ENCODE results near the gene STK32B. TPM values are rescaled to one million over a fixed set of nuclear protein-coding genes. Genes with fewer than 3 reads are reported as not detected.

The STK32B gene
- total RNA-seq, 4 donors from 2014 or later, result 0.46 to 0.68 (median 0.49) TPM; not detected in 1

- in situ Hi-C loops (cut with MboI; ENCODE audit: low sequenced_read_pairs in 4 of 4), result no loop called here
- H3K27me3 ChIP-seq, result no peaks in the 10 kb centered on the region
- TF ChIP-seq CTCF (IDR thresholded peaks at IDR 0.05 in 4 of 5, conservative IDR thresholded peaks at IDR 0.05 in 1 of 5), result no peak
- no peak for TF ChIP-seq POLR2A (IDR thresholded peaks at IDR 0.05)
- intact Hi-C loops (cut with DNase I; ENCODE audit: low total_unique reads), result no loop called here
- DNase-seq, result no peak
- H3K36me3 ChIP-seq, result no peaks in the 10 kb centered on the region
- no peak overlapping the region for H3K4me3 ChIP-seq
- no peak overlapping the region for H3K27ac ChIP-seq
- no peak for ATAC-seq
- no peaks in the 10 kb centered on the region for H3K4me1 ChIP-seq
- no peaks in the 10 kb centered on the region for H3K9me3 ChIP-seq
Measured at GRCh38 chr4:5137226-5137625, 85.9 kb downstream of the STK32B start.

- H3K4me3 ChIP-seq, result no peak overlapping the region
- intact Hi-C loops (cut with DNase I; ENCODE audit: low total_unique reads) (no loop called here), in situ Hi-C loops (cut with MboI; ENCODE audit: low sequenced_read_pairs in 4 of 4) (no loop called here)
- DNase-seq (no peak), ATAC-seq (no peak)
- no peaks in the 10 kb centered on the region for H3K36me3 ChIP-seq
- no peak for TF ChIP-seq CTCF (IDR thresholded peaks at IDR 0.05 in 4 of 5, conservative IDR thresholded peaks at IDR 0.05 in 1 of 5)
- TF ChIP-seq POLR2A (IDR thresholded peaks at IDR 0.05), result no peak
- no peaks in the 10 kb centered on the region for H3K9me3 ChIP-seq
- no peaks in the 10 kb centered on the region for H3K4me1 ChIP-seq
- H3K27me3 ChIP-seq, result no peaks in the 10 kb centered on the region
- H3K27ac ChIP-seq, result no peak overlapping the region
Measured at GRCh38 chr4:5137927-5138326, 86.6 kb downstream of the STK32B start.

- intact Hi-C loops (cut with DNase I; ENCODE audit: low total_unique reads), result no loop called here
- no peak for DNase-seq
Measured at GRCh38 chr4:5138389-5138788, 87.1 kb downstream of the STK32B start.

GRCh38 chr4:5139141-5139540 is 87.9 kb downstream of the STK32B start:
- H3K36me3 ChIP-seq, result no peaks in the 10 kb centered on the region
- no peak overlapping the region for H3K4me3 ChIP-seq
- DNase-seq (no peak), ATAC-seq (no peak)
- intact Hi-C loops (cut with DNase I; ENCODE audit: low total_unique reads) (no loop called here), in situ Hi-C loops (cut with MboI; ENCODE audit: low sequenced_read_pairs in 4 of 4) (no loop called here)
- H3K27ac ChIP-seq, result no peak overlapping the region
- TF ChIP-seq CTCF (IDR thresholded peaks at IDR 0.05 in 4 of 5, conservative IDR thresholded peaks at IDR 0.05 in 1 of 5), result no peak
- TF ChIP-seq POLR2A (IDR thresholded peaks at IDR 0.05), result no peak
- no peaks in the 10 kb centered on the region for H3K27me3 ChIP-seq
- no peaks in the 10 kb centered on the region for H3K9me3 ChIP-seq
- no peaks in the 10 kb centered on the region for H3K4me1 ChIP-seq

More at GRCh38 chr4:5138389-5138788, 87.1 kb downstream of the STK32B start:
- no peaks in the 10 kb centered on the region for H3K36me3 ChIP-seq
- TF ChIP-seq POLR2A (IDR thresholded peaks at IDR 0.05), result no peak
- TF ChIP-seq CTCF (IDR thresholded peaks at IDR 0.05 in 4 of 5, conservative IDR thresholded peaks at IDR 0.05 in 1 of 5), result no peak
- no peak overlapping the region for H3K27ac ChIP-seq
- in situ Hi-C loops (cut with MboI; ENCODE audit: low sequenced_read_pairs in 4 of 4), result no loop called here
- H3K4me3 ChIP-seq, result no peak overlapping the region
- H3K9me3 ChIP-seq, result no peaks in the 10 kb centered on the region
- H3K4me1 ChIP-seq, result no peaks in the 10 kb centered on the region
- no peaks in the 10 kb centered on the region for H3K27me3 ChIP-seq
- no peak for ATAC-seq

- Histone ChIP-seq H3K27ac (no peak overlapping the region), H3K4me3 (no peak overlapping the region), H3K27me3 (no peaks in the 10 kb centered on the region), H3K36me3 (no peaks in the 10 kb centered on the region), H3K9me3 (no peaks in the 10 kb centered on the region), H3K4me1 (no peaks in the 10 kb centered on the region)
- no peak for TF ChIP-seq POLR2A (IDR thresholded peaks at IDR 0.05)
- no peak for DNase-seq
- no peak for ATAC-seq
- intact Hi-C loops (cut with DNase I; ENCODE audit: low total_unique reads), result loop anchor here (5.0 kb wide), 1 partner anchor 145 kb away; no protein-coding TSS in a partner anchor
- in situ Hi-C loops (cut with MboI; ENCODE audit: low sequenced_read_pairs in 4 of 4), result no loop called here
Measured at GRCh38 chr4:5141802-5142201, 90.5 kb downstream of the STK32B start.

Measured in gastrocnemius medialis (tissue), 4 donors.